Thyroid gland (tissue), 4 donors: ENCODE measurements around the gene PKP4.

Source experiments
- POLR2A ChIP-seq, 2 donors: fragments of 450-650 bp; IDR thresholded peaks; one replicate each; pipeline ENCODE4 v1.6.1; 2017; ENCODE audit warnings: antibody characterized with exemption in 2 of 2, mild to moderate bottlenecking in 2 of 2, moderate library complexity in 1 of 2
- TF ChIP-seq, protein P1 (sequence below), 6 experiments: fragments of 200-600 bp in 3 of 6; fragments of 450-650 bp in 3 of 6; sonication (generic) in 3 of 6; IDR thresholded peaks; one replicate each; pipeline ENCODE4 v1.5.1; 2016 to 2019; ENCODE audit warnings: antibody characterized with exemption in 6 of 6, mild to moderate bottlenecking in 2 of 6, inconsistent platforms in 1 of 6, moderate library complexity in 1 of 6

DNA sequence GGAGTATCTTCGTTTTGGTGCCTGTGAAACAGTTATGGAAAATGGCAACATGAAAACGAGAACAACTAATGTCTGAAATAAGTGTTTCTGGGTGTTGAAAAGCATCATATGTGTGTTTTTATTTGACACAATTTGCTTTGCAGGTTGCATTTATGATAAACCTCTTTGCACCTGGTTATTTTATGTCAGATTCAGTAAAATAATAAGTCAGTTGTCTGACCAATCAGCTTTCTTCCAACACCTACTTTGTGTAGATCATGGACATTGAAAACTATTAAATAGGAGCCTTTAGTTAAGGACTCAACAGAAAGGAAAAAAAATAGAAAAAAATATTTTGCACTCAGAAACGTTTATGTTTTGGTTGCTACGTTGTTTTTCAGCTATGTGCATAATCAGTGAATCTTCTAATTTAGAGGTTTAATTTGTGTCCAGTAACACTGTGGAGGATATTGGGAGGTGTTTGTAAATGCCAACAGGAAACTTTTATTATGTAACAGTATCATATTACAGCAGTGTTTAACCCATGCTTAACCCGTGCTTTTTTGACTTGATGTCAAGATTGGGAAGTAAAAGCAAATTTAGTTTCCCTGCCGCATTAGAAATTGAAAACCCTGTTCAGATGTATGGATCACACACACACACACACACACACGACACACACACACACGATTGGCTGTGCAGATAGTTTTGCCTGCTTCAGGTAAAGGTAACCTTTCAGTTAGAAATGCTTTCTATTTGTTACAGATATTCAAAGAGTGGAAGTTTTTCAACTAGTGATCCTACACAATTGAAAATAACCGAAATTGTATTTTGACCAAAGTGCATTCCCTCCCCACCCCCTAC is 2.6 kb downstream of the PKP4 start:
- TF ChIP-seq POLR2A (IDR thresholded peaks at IDR 0.05): no peak
- TF ChIP-seq, protein P1, sequence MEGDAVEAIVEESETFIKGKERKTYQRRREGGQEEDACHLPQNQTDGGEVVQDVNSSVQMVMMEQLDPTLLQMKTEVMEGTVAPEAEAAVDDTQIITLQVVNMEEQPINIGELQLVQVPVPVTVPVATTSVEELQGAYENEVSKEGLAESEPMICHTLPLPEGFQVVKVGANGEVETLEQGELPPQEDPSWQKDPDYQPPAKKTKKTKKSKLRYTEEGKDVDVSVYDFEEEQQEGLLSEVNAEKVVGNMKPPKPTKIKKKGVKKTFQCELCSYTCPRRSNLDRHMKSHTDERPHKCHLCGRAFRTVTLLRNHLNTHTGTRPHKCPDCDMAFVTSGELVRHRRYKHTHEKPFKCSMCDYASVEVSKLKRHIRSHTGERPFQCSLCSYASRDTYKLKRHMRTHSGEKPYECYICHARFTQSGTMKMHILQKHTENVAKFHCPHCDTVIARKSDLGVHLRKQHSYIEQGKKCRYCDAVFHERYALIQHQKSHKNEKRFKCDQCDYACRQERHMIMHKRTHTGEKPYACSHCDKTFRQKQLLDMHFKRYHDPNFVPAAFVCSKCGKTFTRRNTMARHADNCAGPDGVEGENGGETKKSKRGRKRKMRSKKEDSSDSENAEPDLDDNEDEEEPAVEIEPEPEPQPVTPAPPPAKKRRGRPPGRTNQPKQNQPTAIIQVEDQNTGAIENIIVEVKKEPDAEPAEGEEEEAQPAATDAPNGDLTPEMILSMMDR (IDR thresholded peaks at IDR 0.05): no peak
